GM23338 (cell line): ENCODE results near the gene SLC12A7.

ENCODE experiments used
- EZH2phosphoT487 ChIP-seq: fragments of 200-600 bp; sonication (generic); IDR thresholded peaks from one replicate; pipeline ENCODE4 v1.8.1; 2018; ENCODE audit warnings: antibody characterized with exemption; ENCODE audit not compliant: unreplicated experiment
- POLR2AphosphoS5 ChIP-seq: IDR thresholded peaks from 2 replicates; pipeline ENCODE4 v1.6.1; 2016; ENCODE audit warnings: antibody characterized with exemption, low read depth
- ZNF114 ChIP-seq: fragments of 250-450 bp; sonication (Bioruptor Pico); IDR thresholded peaks from 2 replicates; pipeline ENCODE4 v1.5.0; 2020; ENCODE audit warnings: mild to moderate bottlenecking, moderate library complexity
- TF ChIP-seq, protein P1 (sequence below), 2 experiments: fragments of 200-600 bp in 1 of 2; sonication (generic) in 1 of 2; conservative IDR thresholded peaks; 2 replicates each; pipeline versions ENCODE4 v1.5.1 to v1.6.1; 2016 to 2017; ENCODE audit warnings: antibody characterized with exemption in 2 of 2, low read depth in 2 of 2, mild to moderate bottlenecking in 2 of 2, moderate library complexity in 1 of 2
- TF ChIP-seq, protein P2 (sequence below): IDR thresholded peaks from 2 replicates; pipeline ENCODE4 v1.6.1; 2016; ENCODE audit warnings: antibody characterized with exemption

DNA sequence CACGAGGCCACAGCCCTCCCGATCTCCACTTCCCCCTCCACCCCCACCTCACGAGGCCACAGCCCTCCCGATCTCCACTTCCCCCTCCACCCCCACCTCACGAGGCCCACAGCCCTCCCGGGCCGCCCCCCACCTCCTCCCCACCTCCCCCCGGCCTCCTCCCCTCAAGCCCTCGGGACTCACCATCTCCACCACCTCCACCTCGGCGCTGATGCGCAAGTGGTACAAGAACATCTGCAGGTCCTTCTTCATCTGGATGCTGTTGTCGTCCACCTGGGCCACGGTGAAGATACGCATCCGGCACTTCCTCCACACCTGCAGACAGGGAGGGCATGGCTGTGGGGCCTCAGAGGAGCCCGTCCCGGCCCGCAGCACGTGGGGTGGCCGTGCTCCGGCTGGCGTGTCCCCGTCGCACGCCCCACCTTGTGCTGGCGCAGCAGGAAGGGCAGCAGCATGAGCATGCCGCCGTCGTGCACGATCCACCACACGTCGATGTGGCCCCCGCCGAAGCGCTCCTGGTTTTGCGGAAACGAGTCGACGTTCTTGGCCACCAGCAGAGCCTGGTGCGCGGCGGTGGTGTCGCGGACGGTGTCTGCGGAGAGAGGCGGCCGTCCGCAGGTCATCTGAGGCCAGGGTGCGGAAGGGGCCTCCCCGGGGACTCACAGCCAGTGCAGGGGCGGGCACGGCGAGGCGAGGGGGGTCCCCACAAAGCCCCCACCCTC, 48.0 kb downstream of the SLC12A7 start:
- TF ChIP-seq, protein P1, sequence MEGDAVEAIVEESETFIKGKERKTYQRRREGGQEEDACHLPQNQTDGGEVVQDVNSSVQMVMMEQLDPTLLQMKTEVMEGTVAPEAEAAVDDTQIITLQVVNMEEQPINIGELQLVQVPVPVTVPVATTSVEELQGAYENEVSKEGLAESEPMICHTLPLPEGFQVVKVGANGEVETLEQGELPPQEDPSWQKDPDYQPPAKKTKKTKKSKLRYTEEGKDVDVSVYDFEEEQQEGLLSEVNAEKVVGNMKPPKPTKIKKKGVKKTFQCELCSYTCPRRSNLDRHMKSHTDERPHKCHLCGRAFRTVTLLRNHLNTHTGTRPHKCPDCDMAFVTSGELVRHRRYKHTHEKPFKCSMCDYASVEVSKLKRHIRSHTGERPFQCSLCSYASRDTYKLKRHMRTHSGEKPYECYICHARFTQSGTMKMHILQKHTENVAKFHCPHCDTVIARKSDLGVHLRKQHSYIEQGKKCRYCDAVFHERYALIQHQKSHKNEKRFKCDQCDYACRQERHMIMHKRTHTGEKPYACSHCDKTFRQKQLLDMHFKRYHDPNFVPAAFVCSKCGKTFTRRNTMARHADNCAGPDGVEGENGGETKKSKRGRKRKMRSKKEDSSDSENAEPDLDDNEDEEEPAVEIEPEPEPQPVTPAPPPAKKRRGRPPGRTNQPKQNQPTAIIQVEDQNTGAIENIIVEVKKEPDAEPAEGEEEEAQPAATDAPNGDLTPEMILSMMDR (conservative IDR thresholded peaks at IDR 0.05; ENCODE audit: low read depth in 2 of 2), result no peak
- no peak for TF ChIP-seq EZH2phosphoT487
- no peak for TF ChIP-seq POLR2AphosphoS5
- TF ChIP-seq ZNF114 (CRISPR knock-in tag), result no peak
- TF ChIP-seq, protein P2, sequence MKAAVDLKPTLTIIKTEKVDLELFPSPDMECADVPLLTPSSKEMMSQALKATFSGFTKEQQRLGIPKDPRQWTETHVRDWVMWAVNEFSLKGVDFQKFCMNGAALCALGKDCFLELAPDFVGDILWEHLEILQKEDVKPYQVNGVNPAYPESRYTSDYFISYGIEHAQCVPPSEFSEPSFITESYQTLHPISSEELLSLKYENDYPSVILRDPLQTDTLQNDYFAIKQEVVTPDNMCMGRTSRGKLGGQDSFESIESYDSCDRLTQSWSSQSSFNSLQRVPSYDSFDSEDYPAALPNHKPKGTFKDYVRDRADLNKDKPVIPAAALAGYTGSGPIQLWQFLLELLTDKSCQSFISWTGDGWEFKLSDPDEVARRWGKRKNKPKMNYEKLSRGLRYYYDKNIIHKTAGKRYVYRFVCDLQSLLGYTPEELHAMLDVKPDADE, result no peak
